ENCODE results near the gene KIAA1755.

The KIAA1755 gene

GRCh38 chr20:38219006-38219950, 41.3 kb downstream of the KIAA1755 start:
- no peak for DNase-seq (ENCODE audit: low read depth in 2 of 2)

DNA sequence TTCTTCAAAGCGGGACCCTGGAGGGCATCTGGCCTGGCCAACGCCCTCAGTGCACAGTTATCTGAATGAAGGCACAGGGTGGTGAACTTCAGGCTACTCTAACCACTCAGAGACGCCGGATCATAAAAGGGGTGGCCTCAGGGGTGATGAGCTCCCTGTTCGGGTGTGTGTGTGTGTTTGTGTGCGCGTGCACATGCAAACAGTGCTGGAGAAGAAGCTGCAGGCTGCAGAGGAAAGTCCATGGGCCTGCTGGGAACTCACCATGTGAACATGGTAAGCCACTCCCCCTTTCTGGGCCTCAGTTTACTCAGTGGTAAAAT, 42.0 kb downstream of the KIAA1755 start:
- no peak for DNase-seq (ENCODE audit: low read depth in 2 of 2)

GRCh38 chr20:38217791-38218565, 42.6 kb downstream of the KIAA1755 start:
- peak; percentile 89 to 91 for DNase-seq (ENCODE audit: low read depth in 2 of 2)

GRCh38 chr20:38216746-38217595, 43.6 kb downstream of the KIAA1755 start:
- no peak for DNase-seq (ENCODE audit: low read depth in 2 of 2)

- DNase-seq (ENCODE audit: low read depth in 2 of 2) = no peak
Measured at GRCh38 chr20:38216201-38216600, 44.3 kb downstream of the KIAA1755 start.

- no peak for DNase-seq (ENCODE audit: low read depth in 2 of 2)
Measured at GRCh38 chr20:38215194-38216182, 45.0 kb downstream of the KIAA1755 start.

DNA sequence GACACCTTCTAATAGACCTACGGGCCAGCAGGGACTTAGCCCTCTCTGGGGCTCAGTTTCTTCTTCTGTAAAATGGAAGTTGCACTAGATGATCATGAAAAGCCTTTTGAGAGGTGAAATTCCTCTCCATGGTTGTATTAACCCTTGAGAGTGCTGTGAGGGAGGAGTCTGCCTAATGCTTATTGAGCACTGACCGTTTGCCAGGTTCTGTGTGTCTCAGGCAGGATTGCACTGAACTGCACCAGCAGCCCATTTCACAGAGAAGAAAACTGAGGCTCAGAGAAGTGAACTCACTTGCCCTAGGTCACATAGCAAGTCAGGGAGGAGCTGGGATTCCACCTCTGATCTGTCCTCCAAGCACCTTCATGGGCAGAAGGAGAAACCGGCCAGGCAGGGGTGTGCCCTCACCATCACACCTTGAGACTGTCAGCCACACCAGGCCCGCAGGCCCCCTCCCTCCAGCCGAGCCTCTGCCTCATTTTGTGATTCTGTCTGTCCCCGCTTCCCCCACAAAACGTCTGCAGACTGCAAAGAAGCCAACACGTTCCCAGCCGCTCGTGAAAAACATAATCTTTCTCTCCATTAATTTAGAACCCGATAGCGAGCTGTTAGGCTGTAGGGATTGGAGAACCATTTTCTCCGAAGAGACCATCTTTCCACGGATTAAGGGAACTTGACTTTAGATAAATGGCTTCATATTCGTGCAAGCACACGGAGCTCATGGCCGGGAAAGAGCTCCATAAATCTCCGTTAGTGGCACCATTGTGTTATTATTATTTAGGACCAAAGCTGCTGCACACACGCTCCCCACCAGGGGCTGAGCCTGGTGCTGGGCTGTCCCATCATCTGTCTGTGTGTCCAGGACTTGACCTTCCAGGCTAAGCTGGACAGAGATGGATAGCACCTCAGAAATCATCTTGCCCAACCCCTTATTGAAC, 46.0 kb downstream of the KIAA1755 start:
- no peak for DNase-seq (ENCODE audit: low read depth in 2 of 2)

DNA sequence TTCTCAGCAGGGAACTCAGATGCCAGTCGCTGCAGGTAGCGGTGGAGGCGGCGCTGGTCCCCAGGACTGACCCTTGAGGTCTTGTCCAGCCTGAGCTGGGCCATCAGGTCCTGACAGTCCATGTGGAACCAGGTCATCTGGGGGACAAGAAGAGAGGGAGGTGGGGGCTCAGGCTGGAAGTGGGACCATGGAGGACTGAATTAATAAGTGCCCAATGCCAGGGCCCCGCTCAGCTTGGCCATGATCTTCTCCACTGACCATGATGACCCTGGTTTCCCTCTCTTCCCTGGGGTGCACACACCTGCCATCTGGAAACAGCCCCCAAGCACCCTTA, 47.0 kb downstream of the KIAA1755 start:
- DNase-seq (ENCODE audit: low read depth in 2 of 2) = no peak

DNA sequence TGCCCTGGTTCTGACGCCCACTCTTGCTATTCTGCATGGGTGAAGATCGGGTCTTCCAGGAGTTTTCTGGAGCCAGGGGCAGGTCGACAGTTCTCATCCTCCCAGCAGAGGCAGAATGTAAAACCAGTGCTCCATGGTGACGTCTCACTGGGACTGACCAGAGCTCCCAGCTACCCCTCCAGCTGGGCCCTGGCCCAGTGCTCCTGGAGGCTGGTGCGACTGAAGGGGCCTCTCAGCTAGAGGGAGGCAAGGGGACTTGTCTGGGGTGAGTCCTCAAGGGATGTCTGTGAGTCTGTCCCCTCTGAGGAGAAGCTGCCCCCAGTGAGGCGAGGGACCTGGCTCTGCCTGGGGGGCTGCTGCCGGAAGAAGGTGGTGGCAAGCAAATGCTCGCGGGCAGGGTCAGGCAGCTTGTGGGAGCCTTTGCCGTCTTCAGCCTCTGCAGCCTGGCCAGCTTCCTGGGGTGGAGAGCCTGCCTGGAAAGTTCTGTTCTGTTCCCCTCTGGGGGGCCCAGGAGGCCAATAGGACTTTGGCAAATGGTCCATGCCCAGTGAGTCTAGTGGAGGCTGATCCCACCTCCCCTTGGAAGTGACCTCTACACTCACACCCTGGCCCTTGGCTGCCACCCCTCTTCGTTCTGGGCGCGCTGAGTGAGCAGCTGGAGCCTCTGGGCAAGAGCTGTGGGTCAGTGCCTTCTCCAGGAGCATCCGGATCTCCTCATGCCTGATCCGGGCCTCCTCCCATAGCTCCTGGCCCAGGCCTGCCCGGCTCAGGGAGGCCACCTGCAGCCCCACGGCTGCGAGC, 47.5 kb downstream of the KIAA1755 start:
- DNase-seq (ENCODE audit: low read depth in 2 of 2) = no peak

- DNase-seq (ENCODE audit: low read depth in 2 of 2) = no peak
Measured at GRCh38 chr20:38211200-38212097, 49.1 kb downstream of the KIAA1755 start.

DNA sequence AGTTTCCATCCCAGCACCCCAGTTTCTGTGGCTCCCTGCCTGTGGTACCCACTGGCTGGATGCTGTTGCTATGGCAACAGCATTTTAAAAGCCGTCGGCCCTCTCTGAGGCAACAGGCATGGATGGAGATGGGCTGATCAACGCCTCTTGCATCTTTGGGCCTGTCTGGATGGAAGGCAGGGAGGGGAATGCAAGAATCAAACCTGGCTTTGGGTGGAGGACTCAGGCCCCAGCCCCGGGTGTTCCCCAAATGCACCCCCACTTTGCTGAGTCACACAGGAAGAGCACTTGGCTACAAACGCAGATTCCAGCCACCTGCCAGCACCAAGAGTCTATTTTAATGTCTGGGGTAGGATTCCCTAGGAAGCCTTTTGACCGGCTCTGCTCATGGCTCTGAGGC, 49.8 kb downstream of the KIAA1755 start:
- DNase-seq (ENCODE audit: low read depth in 2 of 2) = no peak

DNA sequence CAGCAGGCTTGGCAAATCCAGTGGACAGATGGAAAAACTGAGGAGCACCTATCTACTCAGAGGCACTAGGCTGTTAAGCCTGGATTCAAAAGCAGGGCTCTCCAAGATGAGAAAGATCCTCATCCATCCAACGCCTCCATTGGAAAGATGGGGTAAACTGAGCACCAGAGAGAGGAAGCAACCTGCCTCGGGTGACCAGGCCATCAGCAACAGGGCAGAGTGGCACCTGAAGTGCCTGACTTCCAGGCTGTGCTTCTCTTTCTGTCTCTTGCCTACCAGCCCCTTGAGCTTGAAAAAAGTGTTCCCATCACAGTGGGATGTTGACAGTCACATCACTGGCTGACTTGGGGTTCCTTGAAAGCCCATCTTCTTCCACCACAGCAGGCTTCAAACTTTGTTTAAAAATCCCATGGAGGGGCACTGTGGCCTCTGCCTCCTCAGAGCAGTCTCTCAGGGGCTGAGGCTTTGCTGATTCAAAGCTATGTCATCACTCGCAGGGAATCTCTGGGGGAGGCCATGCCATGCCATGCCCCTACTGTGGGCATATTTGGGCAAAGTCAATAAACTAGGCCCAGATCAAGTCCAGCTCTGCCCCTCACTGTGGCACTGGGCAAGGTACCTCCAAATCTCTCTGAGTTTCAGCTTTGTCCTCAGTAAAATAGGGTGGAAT, 50.7 kb downstream of the KIAA1755 start:
- no peak for DNase-seq (ENCODE audit: low read depth in 2 of 2)

DNA sequence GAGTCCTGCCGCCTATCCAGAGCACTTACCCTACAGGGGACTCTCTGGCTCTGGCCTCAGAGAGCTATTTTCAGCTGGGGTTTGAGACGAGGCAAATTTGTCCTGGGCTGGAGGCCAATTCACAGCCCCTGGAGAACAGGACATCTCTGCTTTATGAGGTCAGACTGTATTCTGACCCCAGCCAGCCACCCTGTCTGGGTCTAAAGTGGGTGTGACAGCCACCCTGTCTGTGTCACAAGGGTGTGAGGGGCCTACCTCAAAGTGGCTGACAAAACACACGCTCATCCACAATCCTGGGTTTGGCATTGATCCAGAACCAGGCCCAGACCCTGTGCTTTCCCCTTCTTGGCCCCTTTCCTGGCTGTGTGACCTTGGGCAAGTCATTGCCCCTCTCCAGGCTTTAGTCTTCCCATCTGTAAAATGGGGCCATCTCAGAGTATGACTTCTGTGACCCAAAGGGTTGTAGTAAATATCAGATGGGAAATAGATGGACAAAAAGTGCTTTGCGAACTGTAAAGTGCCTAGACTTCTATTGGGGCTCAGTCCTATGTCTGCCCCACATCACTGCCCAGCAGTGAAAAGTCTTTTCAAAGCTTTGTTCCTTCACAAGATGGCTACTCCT, 51.4 kb downstream of the KIAA1755 start:
- DNase-seq (ENCODE audit: low read depth in 2 of 2) = no peak

DNA sequence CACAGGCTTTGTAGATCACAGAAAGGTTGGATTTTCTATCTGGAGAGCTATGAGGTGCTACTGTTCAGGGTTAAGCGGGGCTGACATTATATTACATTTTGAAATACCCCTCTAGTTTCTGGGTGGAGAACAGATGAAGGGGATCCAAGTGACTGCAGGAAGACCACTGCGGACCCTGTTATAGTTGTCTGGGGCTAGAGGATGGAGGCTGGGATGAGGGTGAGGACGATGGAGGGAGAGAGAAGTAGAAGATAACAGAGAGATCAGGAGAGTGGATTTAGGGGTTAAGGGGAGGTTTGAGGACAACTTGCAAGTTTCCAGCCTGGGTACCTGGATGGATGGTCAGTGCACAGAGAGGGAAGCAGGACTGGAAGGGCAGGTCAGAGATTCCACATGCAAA, 52.0 kb downstream of the KIAA1755 start:
- no peak for DNase-seq (ENCODE audit: low read depth in 2 of 2)

DNA sequence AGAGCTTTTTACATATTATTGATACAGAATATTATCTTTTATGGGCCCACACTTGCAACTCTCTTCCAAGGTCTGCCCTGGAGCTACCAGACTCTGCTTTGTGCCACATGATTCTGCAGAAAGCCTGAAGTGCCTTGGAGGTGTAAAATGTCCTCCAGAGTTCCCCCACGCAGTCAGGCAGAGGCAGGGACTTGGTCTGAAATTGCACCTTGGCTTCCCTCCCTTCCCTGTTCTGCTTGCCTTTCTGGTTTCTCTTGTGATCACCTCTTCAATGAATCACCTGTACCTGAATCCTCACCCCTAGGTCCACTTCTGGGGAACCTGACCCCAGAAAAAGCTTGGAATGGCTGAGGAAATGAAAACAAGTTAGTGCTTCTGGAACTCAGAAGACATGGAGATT, 52.4 kb downstream of the KIAA1755 start:
- no peak for DNase-seq (ENCODE audit: low read depth in 2 of 2)

GRCh38 chr20:38207621-38208020, 52.9 kb downstream of the KIAA1755 start:
- DNase-seq (ENCODE audit: low read depth in 2 of 2) = no peak

DNA sequence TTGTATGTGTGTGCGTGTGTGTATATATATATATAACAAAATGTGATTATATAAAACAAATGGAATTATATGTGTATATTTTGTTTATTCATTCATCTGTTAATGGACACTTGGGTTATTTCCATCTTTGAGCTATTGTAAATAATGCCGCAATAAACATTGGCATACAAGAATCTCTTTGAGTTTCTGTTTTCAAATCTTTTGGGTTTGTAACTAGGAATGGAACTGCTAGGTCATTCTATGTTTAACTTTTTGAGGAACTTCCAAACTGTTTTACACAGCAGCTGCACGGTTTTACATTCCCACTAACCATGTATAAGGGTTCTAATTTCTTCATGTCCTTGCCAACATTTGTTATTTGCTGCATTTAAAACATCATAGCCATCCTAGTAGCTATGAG, 55.5 kb downstream of the KIAA1755 start:
- no peak for DNase-seq (ENCODE audit: low read depth in 2 of 2)

Measured in fibroblast of skin of left quadriceps (primary cell).